HepG2 (cell line): ENCODE results near the gene SLC45A3. TPM values are rescaled to one million over a fixed set of nuclear protein-coding genes. Genes with fewer than 3 reads are reported as not detected.

Experiments used
- CREB1 ChIP-seq, 2 experiments: fragments of 450-650 bp in 1 of 2; IDR thresholded peaks; 2 replicates each; pipeline ENCODE4 v1.6.1; 2016 to 2017; ENCODE audit warnings: control low read depth in 1 of 2, mild to moderate bottlenecking in 1 of 2, missing compliant biosample characterization in 1 of 2, missing genetic modification characterization in 1 of 2
- ETV5 ChIP-seq: IDR thresholded peaks from 2 replicates; pipeline ENCODE4 v1.6.1; 2018; ENCODE audit warnings: missing biosample characterization, missing genetic modification reagents, inconsistent platforms, borderline replicate concordance
- KDM2A ChIP-seq: sonication (generic); formaldehyde crosslinking; IDR thresholded peaks from 2 replicates; pipeline ENCODE4 v1.4.0; 2020; ENCODE audit warnings: low read depth, missing genetic modification reagents, borderline replicate concordance
- MATR3 ChIP-seq: sonication (generic); formaldehyde crosslinking; IDR thresholded peaks from 2 replicates; pipeline ENCODE4 v1.4.0; 2020; ENCODE audit warnings: missing genetic modification reagents
- MTA1 ChIP-seq: sonication (generic); formaldehyde crosslinking; IDR thresholded peaks from 2 replicates; pipeline ENCODE4 v1.4.0; 2020; ENCODE audit warnings: missing genetic modification reagents, mild to moderate bottlenecking, borderline replicate concordance
- NFE2L2 ChIP-seq: fragments of 150-350 bp; IDR thresholded peaks from 2 replicates; pipeline ENCODE4 v1.6.1; 2014; ENCODE audit warnings: low read length
- NKX3-1 ChIP-seq: sonication (generic); formaldehyde crosslinking; IDR thresholded peaks from 2 replicates; pipeline ENCODE4 v1.5.0; 2020; ENCODE audit warnings: missing genetic modification reagents
- NPAS2 ChIP-seq: sonication (generic); formaldehyde crosslinking; IDR thresholded peaks from 2 replicates; pipeline ENCODE4 v1.8.0; 2022; ENCODE audit warnings: mild to moderate bottlenecking, missing genetic modification reagents, borderline replicate concordance
- NR2F2 ChIP-seq: IDR thresholded peaks from 2 replicates; pipeline ENCODE4 v1.6.1; 2012; ENCODE audit warnings: low read depth, inconsistent platforms, borderline replicate concordance
- SRF ChIP-seq: IDR thresholded peaks from 2 replicates; pipeline ENCODE4 v1.6.1; 2011; ENCODE audit warnings: mild to moderate bottlenecking, low read depth, low read length, moderate library complexity
- ZBTB2 ChIP-seq: sonication (generic); formaldehyde crosslinking; IDR thresholded peaks from 2 replicates; pipeline ENCODE4 v1.8.0; 2022; ENCODE audit warnings: low read depth, missing genetic modification reagents
- ZBTB4 ChIP-seq: sonication (generic); formaldehyde crosslinking; IDR thresholded peaks from 2 replicates; pipeline ENCODE4 v1.4.0; 2020; ENCODE audit warnings: missing genetic modification reagents, mild to moderate bottlenecking, borderline replicate concordance
- ZBTB7B ChIP-seq: sonication (generic); formaldehyde crosslinking; IDR thresholded peaks from 2 replicates; pipeline ENCODE4 v1.4.0; 2020; ENCODE audit warnings: missing genetic modification reagents
- ZGPAT ChIP-seq: IDR thresholded peaks from 2 replicates; pipeline ENCODE4 v1.6.1; 2016; ENCODE audit warnings: mild to moderate bottlenecking
- ZMYM3 ChIP-seq: sonication (generic); formaldehyde crosslinking; IDR thresholded peaks from 2 replicates; pipeline ENCODE4 v1.5.1; 2020; ENCODE audit warnings: mild to moderate bottlenecking, missing genetic modification reagents
- ZNF30 ChIP-seq: sonication (generic); formaldehyde crosslinking; IDR thresholded peaks from 2 replicates; pipeline ENCODE4 v1.5.0; 2020; ENCODE audit warnings: mild to moderate bottlenecking, missing genetic modification reagents
- ZNF441 ChIP-seq: sonication (generic); formaldehyde crosslinking; IDR thresholded peaks from 2 replicates; pipeline ENCODE4 v1.7.0; 2021; ENCODE audit warnings: missing genetic modification reagents, borderline replicate concordance
- ZNF782 ChIP-seq: sonication (generic); formaldehyde crosslinking; IDR thresholded peaks from 2 replicates; pipeline ENCODE4 v1.4.0; 2020; ENCODE audit warnings: missing genetic modification reagents, mild to moderate bottlenecking, borderline replicate concordance
- ZNF790 ChIP-seq: sonication (generic); formaldehyde crosslinking; IDR thresholded peaks from 2 replicates; pipeline ENCODE4 v1.8.0; 2022; ENCODE audit warnings: missing genetic modification reagents, mild to moderate bottlenecking, borderline replicate concordance
- ZNF839 ChIP-seq: sonication (generic); formaldehyde crosslinking; IDR thresholded peaks from 2 replicates; pipeline ENCODE4 v1.4.0; 2020; ENCODE audit warnings: missing genetic modification reagents, mild to moderate bottlenecking, borderline replicate concordance
- ZSCAN30 ChIP-seq: sonication (generic); formaldehyde crosslinking; IDR thresholded peaks from 2 replicates; pipeline ENCODE4 v1.5.0; 2020; ENCODE audit warnings: mild to moderate bottlenecking, missing genetic modification reagents
- polyA plus RNA-seq, 8 experiments: library from polyadenylated mRNA; depleted of rRNA in 3 of 8; stranded (reverse) in 7 of 8; unstranded in 1 of 8; fragments of >200 nt; fragmentation: Illumina TruSeq in 4 of 8; extraction: Trizol in 4 of 8; gene quantifications; 2 replicates each; pipeline versions ENCODE4 v1.2.1 to v1.2.3, GENCODE V29; 2011 to 2016; ENCODE audit warnings: low read depth in 4 of 8, missing spikeins in 1 of 8, mixed read lengths in 1 of 8; ENCODE audit not compliant: insufficient read depth in 1 of 8
- total RNA-seq, 5 experiments: library from RNA; depleted of rRNA; stranded (reverse); fragments of >200 nt; fragmentation: Illumina TruSeq; extraction: Trizol; gene quantifications; 2 replicates each; pipeline ENCODE4 v1.2.3, GENCODE V29; 2016; ENCODE audit warnings: low read depth in 1 of 5
- TF ChIP-seq, protein P1 (sequence below): sonication (generic); formaldehyde crosslinking; conservative IDR thresholded peaks from 2 replicates; pipeline ENCODE4 v1.8.1; 2023; ENCODE audit warnings: missing genetic modification reagents

The SLC45A3 gene
- total and polyA plus RNA-seq, 2 of the 13 experiments (the other 11 are each of a cell fraction or from before 2014, with no cell fraction given) = 3.4 to 4.1 TPM

DNA sequence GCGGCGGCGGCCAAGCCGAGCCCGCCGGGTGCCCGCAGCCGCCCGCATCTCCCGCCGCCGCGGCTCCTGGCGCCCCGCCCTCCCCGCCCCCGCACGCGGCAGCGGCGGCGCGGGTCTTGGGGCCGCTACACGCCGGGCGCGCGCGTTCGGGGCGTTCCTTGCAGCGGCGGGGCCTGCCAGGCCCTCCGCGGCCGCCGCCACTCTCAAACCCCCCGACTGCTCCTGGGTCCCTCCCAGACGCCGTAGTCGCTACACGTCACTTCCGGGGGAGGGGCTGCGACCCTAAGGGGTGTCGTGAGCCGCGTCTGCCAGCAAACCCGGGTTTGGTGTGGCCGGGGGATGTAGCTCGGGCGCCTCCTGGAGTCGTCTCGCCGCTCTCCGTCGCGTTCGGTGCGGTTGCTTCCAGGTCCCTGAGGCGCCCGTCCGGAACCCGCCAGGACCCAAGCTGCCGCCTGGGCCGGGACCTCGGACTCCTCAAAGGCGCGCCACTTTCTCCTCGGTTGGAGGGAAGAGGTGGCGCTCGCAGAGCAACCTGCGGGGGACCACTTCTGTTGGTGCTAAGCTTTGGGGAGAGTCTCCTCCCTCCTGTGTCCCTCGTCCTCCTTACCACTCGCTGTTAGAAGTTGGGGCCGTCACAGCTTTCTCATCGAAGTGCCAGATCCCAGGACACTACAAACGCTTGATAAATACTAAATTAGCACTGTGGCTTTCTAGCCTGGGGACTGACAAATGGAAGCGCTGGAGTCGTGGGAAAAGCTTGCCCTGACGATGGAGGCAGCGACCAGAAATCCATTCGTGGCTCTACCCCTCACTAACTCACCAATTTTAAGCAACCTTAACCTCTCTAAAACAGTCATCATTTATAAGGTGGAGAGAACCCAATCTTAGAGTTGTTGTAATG is 48.3 kb downstream of the SLC45A3 start, which contains the start of gene ELK4 (continued):
- peak; percentile 93 for TF ChIP-seq CREB1 (IDR thresholded peaks at IDR 0.05)
- TF ChIP-seq CREB1 (CRISPR knock-in tag; IDR thresholded peaks at IDR 0.05) = peak; percentile 93
- TF ChIP-seq NKX3-1 (CRISPR knock-in tag) = no peak; the same call in 1 of the 2 replicates
- TF ChIP-seq ZMYM3 (CRISPR knock-in tag) = peak; percentile 42; the same call in 1 of the 2 replicates
- TF ChIP-seq ZBTB4 = no peak
- peak; percentile 88 for TF ChIP-seq ZGPAT (CRISPR knock-in tag)
- TF ChIP-seq ZBTB2 = peak; percentile 82
- no peak for TF ChIP-seq MATR3 (CRISPR knock-in tag)
- no peak for TF ChIP-seq NFE2L2
- peak; percentile 87 for TF ChIP-seq ZBTB7B (CRISPR knock-in tag)
- TF ChIP-seq ZNF30 = no peak
- peak; percentile 84 for TF ChIP-seq ETV5 (CRISPR knock-in tag)
- TF ChIP-seq ZNF441 = peak; percentile 90
- TF ChIP-seq ZNF839 = no peak
- peak; percentile 82; the same call in 1 of the 2 replicates for TF ChIP-seq ZNF782 (CRISPR knock-in tag)
- no peak for TF ChIP-seq NR2F2
- TF ChIP-seq, protein P1, sequence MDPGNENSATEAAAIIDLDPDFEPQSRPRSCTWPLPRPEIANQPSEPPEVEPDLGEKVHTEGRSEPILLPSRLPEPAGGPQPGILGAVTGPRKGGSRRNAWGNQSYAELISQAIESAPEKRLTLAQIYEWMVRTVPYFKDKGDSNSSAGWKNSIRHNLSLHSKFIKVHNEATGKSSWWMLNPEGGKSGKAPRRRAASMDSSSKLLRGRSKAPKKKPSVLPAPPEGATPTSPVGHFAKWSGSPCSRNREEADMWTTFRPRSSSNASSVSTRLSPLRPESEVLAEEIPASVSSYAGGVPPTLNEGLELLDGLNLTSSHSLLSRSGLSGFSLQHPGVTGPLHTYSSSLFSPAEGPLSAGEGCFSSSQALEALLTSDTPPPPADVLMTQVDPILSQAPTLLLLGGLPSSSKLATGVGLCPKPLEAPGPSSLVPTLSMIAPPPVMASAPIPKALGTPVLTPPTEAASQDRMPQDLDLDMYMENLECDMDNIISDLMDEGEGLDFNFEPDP (CRISPR knock-in tag) = no peak
- TF ChIP-seq MTA1 = no peak
- TF ChIP-seq NPAS2 (CRISPR knock-in tag) = no peak
- no peak for TF ChIP-seq ZSCAN30 (CRISPR knock-in tag)
- TF ChIP-seq ZNF790 (CRISPR knock-in tag) = no peak
- no peak for TF ChIP-seq SRF
- TF ChIP-seq KDM2A (CRISPR knock-in tag) = peak; percentile 97
